Measurements from ENCODE around the gene FBXO34.

The FBXO34 gene

GRCh38 chr14:55270832-55271571 is at the start of gene FBXO34:
Gene FBXO34, plus strand, starts transcription at chr14:55271421. Its CDS starts 78,970 bp downstream, at chr14:55350391.
- DNase-seq: peak; percentile 95

- no peak for DNase-seq
Measured at GRCh38 chr14:55221968-55222367, 49.3 kb upstream of the FBXO34 start.

GRCh38 chr14:55223364-55223763 is 47.9 kb upstream of the FBXO34 start:
- no peak for DNase-seq

DNA sequence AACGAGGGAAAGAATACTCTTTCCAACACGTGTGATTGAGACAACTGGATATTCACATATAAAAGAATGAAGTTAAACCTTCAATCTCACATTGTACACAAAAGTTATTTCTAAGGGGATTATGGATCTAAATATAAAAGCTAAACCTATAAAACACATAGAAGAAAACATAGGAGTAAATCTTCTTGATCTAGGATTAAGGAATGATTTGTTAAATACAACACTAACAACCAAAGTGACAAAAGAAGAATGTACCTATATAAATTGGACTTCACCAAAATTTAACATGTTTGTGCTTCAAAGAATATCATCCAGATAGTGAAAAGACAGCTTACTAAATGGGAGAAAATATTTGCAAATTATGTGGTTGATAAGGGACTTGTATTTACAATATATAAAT is 43.0 kb upstream of the FBXO34 start:
- no peak for DNase-seq

DNA sequence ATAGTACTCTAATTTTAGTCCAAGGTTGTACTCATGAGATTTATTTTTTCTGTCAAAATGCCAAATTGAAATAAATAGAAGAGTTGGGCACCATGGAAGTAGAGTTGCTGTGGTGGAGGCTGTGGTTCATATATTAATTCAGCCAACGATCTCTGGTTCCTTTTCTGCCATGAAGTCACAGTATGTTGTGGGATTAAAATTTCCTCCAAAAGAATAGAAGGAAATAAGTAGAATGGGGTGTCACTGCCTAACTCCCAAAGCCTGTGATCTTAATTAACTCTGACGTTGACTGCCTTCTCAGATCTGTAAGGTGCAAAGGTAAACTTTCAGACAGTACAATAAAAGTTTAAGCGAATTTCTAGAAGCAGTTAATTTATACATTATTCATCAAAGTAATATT is 37.6 kb upstream of the FBXO34 start:
- DNase-seq: no peak

- DNase-seq: peak; percentile 88
Measured at GRCh38 chr14:55238019-55238680, 33.1 kb upstream of the FBXO34 start.

DNA sequence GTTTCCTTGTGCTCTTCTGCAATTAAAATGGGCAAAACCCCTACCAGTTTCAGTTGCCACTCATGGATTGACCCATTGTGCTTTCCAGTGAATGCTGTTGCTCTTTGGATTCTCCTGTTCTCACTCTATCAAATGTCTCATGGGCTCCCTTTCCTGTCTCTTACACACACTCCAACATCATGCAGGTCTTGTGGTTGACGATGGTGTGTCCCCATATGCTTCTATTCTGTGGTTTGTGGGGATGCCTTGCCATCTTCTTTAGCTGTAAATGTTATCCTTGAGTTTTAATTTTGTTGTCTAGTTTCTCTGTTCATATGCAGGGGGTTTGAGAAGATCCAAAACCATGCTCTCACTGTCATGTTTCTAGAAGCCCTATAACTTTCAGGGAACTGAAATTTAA is 31.9 kb upstream of the FBXO34 start:
- DNase-seq: no peak

DNA sequence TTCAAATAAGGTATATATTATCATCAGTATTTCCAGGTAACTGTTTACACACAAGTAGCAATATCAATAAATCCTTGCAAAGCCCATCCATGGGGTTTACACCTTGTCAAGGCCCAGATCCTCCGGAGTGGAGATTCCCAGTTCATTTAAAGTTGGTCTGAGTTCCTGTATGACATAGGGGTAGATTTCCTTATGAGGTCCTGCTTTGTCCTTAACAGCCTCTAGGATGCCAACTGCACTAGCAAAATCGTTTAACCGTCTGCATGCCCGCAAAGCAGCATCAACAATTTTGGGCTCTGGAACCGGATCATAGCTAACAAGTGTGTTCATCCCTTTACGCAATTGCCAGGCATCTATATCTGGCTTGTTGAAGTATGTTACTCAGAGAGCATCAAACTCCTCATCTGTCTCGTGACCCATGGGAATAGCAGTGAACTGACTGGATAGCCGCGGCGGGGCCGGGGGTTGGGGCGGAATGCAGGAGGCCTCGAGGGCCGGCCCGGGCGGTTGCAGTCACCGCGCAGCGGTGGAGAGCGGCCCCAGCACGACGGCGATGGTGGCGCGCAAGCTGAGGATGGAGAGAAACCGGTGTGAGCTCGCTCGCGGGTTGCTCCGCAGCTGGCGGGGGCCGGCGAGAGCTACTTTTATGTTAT is 30.6 kb upstream of the FBXO34 start:
- no peak for DNase-seq

DNA sequence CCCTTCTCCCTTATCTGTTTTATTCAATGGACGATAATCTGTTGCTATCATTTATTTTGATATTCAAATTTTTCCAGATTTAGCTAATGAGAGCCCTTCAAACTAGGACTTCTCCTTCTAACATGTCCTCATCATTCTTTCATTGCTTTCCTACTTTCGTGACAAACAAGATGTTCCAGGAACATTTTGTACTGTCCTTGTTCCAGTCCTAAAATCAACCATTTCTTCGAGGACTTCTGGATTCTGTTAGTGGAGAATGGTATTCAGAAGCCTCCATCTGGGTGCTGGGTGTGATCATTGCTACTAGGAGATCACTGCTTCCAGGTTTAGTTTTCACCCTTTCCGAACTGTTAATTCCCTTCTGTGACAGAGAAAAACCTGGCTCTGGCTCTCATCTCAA is 29.5 kb upstream of the FBXO34 start:
- DNase-seq: no peak

DNA sequence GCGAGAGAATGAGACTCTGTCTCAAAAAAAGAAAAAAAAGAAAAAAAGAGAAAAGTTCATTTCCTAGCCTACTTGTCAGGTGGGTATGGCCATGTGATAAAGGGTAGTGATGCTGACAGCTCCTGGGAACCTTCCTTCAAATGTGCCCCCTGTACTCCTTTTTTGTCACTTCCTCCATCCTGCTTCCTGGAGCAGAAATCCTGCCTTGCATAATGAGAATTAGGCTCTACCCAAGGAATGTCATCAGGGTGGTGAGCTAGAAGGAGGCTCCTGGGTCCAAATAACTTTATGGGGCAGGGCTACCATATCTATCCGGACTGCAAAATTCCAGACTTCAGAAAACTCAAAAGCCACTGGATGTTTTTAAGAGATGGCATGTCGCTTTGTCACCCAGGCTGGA is 27.8 kb upstream of the FBXO34 start:
- no peak for DNase-seq

DNA sequence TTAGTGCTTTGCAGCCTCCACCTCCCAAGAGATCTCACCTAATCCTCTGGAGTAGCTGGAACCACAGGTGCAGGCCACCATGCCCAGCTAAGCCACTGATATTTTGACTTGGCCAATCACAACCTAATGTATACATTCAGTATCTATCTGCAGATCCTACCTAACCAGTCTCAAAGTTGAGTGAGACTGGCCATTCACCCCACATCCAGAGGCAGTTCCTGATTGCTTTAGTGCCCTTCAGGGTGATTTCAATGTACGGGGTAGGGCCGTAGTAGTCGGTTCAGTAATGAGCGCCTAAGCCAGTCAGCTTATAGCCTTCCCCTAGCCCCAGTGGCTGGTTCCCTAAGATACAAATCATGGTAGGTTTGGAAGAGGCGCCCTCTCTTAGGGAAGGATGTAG is 27.4 kb upstream of the FBXO34 start:
- no peak for DNase-seq

DNA sequence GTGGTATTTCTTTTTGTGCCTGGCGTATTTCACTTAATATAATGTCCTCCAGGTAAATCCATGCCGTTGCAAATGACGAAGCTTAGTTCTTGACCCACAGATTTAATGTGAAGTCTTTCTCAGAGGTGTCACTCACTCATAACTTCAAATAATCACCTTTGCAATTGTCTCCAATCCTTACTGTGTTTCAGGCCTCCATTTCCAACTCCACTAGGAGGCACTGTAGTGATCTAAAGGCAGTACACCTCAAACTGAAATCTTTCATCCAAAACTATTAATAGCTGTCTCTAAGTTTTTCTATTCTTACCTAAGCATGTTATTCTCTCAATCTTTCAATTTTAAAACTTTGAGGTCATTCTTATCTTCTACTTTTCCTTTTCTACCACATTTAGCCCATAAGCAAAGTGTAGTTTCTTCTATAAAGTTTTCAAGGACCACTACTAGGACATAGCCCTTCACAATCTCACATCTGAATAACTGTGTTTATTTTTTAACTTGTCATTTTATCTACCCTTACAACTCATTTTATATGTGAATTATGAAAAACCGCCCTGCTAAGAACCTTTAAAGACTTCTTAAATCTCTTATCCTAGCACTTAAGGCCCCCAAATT is 25.5 kb upstream of the FBXO34 start:
- peak; percentile 11 for DNase-seq

GRCh38 chr14:55248411-55248810 is 22.8 kb upstream of the FBXO34 start:
- DNase-seq: no peak

DNA sequence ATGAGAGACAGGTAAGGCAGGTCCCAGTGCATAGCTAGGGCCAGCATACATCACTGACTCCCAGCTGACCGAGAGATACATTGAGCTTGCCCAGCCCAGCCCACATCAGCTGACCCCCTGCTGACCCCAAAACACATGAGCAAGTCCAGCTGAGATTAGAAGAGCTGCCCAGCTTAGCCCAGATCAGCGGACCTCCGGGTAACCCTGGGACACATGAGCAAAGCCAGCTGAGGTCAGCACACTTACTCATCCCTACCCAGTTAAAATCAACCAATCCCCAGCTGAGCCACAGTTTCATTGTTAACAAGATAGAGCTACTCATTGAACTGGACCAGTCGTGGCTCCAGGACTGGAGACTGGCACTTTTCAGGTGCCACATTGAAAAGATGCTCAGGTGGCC is 21.8 kb upstream of the FBXO34 start:
- no peak for DNase-seq

- no peak for DNase-seq
Measured at GRCh38 chr14:55253276-55253675, 17.9 kb upstream of the FBXO34 start.

DNA sequence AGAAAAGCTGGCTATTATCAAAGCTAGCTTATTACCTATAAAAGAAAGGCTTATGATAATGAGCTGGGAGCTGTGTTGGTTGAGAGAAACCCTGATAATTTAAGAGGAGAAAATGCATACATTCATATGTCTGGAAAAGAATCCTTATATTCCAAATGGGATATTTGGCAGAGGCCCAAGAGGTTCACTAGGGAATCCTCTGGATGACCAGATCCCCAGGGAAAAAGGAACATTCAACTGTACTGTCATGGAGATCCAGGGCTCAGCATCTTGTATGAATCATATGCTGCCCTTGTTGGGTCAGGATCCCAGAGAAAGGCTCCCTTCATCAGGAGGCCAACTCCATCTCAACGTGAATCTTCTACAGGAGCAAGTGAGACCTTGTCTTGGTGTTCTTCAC is 16.6 kb upstream of the FBXO34 start:
- no peak for DNase-seq

DNA sequence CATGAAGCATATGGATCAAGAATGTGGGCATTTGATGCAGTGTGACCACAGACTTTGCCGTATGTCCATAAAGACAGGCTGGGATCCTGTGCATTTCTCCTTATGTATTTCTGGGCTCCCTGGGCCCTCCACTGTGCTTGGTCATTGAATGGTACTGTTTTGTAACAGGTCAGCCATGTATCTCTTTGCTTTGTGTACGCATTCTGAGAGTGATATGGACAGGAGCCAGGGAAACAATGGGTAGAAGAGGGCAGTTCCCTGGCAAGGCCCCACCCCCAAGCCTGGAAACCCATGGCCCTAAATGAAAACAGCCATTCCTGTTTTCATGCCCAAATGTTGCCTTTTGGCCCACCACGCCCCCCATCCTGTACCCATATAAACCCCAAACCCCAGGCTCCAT is 15.2 kb upstream of the FBXO34 start:
- DNase-seq: no peak

DNA sequence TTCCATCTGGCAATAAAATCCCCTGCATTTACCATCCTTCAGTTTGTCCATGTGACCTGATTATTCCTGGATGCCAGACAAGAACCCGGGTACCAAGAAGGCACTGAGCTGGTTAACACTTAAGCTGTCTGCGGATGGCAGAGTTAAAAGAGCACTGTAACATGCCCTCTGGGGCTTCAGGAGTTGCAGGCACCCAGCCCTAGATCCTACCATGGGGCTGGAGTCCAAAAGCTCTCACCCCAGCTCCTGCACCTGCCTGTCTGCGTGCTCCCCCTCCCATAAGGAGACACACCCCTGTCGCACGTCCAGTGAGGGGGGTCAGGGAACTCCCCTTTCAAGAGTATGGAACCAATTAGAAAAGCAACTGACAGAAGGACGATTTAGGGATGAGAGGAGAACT is 14.6 kb upstream of the FBXO34 start:
- DNase-seq: no peak

- peak; percentile 94 for DNase-seq
Measured at GRCh38 chr14:55265197-55265596, 6.0 kb upstream of the FBXO34 start.

DNA sequence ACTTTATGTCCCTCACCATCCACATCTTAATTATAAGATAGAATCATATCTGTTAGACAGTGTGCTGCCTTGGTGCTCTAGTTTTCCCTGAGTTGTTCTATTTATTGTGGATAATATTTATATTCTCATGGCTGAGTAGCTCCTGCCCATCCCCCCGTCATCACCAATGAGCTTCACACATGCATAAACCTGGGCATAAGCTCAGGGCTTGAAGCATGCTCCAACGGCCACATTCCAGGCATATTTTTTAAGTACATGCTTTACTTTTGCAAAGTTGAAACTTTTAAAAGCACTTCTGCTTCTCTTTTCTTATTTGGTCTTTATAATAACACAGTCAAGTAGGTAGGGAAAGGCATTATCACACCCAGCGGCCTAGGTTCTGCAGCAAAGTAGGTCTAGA is 3.4 kb upstream of the FBXO34 start:
- DNase-seq: no peak

- peak; percentile 82 for DNase-seq
Measured at GRCh38 chr14:55271572-55272298, 514 bp downstream of the FBXO34 start.

DNA sequence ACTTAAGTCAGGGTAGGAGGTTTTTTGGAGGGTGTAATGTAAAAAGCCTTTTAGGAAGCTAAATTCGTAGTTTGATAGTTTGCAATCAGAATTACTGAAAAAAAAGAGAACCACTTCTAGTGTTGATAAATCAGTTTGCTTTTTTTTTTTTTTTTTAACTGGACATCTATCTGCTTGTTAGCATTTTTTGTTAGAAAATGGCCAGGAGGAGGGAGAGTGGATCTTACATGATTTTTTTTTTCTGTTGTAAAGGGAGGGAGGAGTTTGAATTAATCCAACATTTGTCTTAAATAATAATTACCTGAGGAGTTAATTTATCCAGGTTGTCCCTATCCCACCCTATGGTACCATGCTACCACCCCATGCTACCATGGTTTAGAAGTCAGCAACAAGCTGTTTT is 1.2 kb downstream of the FBXO34 start:
- DNase-seq: no peak

DNA sequence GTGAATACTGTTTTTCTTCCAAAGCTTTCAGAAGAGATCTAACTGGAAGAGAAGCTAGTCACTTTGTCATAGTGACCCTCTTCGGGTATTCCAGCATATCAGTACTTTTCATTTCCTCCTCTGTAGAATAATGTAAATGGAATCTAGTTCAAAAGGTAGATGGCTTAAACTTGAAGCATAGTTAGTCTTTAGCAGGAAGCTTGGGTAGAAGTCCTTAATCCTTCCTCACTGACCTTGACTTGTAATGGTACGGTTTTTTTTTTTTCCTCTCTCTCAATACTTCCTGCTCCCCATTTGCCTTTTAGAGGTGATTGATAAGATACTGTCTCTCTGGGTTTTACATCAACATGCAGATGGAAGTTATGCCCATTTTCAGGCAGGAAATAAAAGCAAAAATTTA is 1.7 kb downstream of the FBXO34 start:
- DNase-seq: no peak
